ELR (cell line): ENCODE measurements around the gene EEF1A2.
"Not testable (repeated sequence)": the region's sequence is repeated elsewhere in the genome, so short reads cannot be mapped to it uniquely, and the experiment has no call there.

Experiments
- DNase-seq: peaks from one replicate; pipeline ENCODE4 v3.0.0-alpha.2; 2015; ENCODE audit warnings: low read depth

The EEF1A2 gene

GRCh38 chr20:63484651-63485403 lies 14.1 kb downstream of the EEF1A2 start:
- no peak for DNase-seq

DNA sequence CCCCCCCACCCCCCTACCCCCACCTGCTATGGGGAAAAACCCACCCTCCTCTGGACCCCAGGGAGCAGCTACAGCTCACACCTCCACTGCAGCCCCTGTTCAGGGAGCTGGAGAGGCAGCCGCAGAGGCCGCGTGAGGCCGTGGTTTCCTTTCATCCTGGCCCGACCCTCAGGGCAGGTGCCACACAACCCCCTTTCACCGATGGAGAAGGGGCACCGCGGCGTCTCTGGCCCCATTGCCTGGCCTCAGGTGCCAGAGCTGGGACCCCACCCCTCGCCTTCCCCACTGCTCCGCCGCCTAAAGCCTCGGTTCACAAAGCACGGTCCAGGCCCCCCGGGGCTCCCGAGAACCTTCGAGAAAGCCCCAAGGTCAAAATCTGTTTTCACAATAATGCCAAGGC lies 14.6 kb downstream of the EEF1A2 start:
- DNase-seq, result no peak

DNA sequence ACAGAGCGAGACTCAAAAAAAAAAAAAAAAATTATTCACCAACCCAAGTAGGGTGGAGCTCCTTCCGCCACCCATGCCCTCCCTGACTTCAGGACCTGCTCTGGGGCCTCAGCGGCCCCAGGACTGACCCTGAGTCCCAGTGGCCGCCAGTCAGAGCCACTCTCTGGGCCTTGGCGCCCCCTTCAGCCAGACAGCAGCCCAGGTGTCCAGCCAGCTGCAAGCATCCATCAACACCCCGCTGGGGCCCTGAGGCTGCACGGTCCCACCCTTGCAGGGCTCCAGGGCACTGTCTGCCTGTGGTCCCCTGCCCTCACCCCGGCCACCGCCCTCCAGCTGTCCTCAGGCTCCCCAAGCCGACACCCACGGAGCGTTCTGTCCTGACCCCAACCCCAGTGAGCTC lies 15.0 kb downstream of the EEF1A2 start:
- DNase-seq, result peak; percentile 34

DNA sequence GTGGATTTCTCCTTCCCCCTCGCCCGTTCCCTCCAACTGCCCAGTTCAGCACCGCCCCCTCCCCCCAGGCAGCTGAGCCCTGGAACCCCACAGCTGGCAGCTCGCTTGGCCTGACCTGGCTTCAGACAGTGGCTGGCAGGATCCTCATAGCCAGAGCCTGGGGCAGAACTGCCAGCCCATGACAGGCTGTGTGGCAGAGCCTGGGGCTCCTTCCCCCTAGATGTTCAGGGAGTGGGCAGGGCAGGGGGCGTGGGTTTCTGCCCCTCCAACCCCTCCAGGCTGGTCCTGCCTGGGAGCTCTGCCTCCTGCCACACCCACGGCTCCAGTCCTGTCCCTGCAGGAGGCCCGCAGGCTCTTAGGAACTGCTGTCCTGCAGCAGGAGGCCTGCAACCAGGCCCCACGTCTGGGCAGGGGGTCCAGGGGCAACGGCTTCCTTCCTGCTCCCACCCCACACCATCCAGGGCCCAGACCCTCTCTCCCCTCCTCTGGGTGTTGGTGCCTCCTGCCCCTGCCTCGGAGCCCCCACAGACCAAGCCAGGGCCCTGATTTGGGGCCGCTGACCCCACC lies 16.8 kb downstream of the EEF1A2 start:
- no peak for DNase-seq

- no peak for DNase-seq
Observed at GRCh38 chr20:63481503-63481902, 17.4 kb downstream of the EEF1A2 start.

DNA sequence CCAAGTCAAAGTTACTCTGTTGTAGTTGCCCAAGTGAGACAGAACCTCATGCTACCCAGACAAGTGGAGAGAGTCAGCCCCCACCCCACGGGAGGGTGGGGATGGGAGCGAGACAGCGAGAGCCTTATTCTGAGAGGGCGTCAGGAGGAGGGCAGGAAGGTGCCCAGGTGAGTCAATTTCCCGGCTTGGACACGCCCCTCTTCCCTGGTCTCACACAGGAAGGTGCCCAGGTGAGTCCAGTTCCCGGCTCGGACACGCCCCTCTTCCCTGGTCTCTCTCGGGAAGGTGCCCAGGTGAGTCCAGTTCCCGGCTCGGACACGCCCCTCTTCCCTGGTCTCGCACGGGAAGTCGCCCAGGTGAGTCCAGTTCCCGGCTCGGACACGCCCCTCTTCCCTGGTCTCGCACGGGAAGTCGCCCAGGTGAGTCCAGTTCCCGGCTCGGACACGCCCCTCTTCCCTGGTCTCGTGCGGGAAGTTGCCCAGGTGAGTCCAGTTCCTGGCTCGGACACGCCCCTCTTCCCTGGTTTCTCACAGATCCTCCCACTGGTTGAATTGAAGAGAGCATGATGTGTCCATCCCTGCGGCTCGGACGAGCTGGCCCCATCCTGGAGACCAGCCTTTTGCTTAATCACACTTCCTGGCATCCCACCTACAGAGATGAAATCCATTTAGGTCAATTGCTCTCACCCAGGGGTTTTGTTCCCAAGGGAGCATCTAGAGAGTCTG lies 19.0 kb downstream of the EEF1A2 start:
- not testable (repeated sequence) for DNase-seq

DNA sequence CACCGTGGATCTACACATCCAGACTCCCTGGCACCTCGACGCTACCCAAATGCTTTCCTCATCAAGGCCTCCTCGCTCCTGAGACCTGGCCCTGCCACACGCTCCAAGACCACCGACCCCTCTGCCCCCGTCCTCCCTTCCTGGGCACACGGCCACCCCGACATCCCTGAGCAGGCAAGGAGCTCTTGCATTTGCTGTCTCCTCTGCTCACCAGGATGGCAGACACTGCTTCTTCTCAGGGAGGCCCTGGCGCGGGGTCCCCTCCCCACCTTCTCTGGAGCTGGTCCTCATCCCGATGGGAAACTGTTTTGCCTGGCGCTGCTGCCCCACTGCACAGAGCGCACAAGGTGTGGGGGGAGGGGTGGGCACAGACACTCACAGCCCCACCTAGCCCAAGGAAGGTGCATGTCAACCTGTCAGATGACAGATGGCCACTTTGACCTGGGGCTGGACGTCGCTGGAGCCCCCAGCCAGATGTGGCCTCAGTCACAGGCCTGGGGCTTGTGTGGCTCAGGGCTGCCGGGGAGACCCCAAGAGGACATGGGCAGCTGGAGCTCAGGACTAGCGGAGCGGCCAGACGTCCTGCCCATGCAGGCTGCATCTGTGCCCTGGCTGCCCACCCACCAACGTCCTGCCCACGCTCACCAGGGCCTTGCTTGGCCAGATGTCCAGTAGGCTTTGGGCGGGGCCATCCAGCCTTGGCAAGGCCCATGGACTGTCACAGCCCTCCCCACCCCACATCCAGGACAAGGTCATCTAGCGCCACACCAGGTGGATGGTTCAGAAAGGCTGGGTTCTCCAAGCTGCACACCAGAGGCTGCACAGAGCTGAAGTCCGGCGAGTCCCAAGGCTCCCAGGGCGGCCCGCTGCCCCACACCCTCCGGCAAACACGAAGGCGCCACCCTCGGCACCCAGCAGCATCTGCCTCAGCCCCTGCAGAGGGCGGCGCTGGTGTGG lies 20.3 kb downstream of the EEF1A2 start:
- DNase-seq, result no peak

GRCh38 chr20:63477944-63478343 lies 20.9 kb downstream of the EEF1A2 start:
- no peak for DNase-seq

- DNase-seq, result no peak
Observed at GRCh38 chr20:63477061-63477616, 21.7 kb downstream of the EEF1A2 start.

DNA sequence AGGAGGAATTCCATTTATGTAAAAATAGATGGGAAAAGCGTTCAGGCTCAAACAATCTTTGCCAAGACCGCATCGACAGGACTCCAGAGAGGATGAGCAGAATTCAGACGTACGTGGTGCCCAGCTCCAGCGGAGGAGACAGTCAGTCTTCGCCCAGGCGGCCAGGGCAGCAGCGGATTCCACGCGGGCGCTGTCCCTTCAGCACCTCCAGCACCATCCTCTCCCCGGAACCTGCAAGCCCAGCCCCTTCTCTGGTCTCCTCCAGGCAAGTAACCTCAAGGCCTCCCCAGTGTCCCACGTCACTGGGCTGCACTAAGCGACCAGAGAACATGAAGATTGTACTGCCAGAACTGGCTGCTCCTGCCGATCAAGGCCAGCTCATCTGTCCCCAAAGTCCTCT lies 23.7 kb downstream of the EEF1A2 start:
- DNase-seq, result peak; percentile 27

GRCh38 chr20:63473555-63474449 lies 25.1 kb downstream of the EEF1A2 start:
- no peak for DNase-seq

DNA sequence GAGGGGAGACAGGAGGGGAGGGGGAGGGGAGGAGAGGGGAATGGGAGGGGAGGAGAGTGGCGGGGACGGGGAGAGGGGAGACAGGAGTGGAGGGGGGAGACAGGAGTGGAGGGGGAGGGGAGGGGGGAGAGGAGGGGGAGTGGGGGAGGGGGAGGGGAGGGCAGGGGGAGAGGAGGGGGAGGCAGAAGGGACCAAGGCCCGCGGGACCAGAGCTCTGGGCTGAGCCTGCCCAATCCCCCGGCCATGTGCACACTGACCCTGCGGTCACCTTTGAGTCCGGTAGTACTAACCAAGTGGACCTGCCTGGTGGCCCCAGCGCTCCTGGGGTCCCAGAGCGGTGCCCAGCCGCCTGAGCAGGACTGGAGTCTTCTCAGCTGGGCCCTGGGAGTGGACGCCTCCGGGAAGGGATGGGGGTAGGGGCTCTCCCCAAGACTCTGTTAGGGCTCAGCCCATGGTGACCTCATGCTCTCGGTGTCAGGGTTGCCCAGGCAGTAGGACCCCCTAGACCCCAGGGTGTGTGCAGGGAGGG lies 26.0 kb downstream of the EEF1A2 start:
- DNase-seq, result no peak

- no peak for DNase-seq
Observed at GRCh38 chr20:63471981-63472831, 26.7 kb downstream of the EEF1A2 start, which contains the start of gene KCNQ2. TSS of gene KCNQ2 (minus strand) at chr20:63472655. CDS start at chr20:63472463, 192 bp downstream.

DNA sequence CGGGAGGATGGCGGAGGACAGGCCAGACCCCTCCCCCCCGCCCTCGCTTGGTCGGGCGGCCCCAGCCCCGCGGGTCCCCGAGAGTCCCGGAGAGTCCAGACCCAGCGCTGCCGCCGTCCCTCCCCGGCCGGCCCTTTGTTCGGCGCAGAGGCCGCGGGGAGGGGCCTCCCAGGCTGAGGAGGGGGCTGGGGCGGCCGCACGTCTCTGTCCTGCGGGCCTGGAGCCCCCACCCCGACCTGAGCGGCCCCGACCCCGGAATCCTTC lies 27.2 kb downstream of the EEF1A2 start:
- DNase-seq, result no peak

DNA sequence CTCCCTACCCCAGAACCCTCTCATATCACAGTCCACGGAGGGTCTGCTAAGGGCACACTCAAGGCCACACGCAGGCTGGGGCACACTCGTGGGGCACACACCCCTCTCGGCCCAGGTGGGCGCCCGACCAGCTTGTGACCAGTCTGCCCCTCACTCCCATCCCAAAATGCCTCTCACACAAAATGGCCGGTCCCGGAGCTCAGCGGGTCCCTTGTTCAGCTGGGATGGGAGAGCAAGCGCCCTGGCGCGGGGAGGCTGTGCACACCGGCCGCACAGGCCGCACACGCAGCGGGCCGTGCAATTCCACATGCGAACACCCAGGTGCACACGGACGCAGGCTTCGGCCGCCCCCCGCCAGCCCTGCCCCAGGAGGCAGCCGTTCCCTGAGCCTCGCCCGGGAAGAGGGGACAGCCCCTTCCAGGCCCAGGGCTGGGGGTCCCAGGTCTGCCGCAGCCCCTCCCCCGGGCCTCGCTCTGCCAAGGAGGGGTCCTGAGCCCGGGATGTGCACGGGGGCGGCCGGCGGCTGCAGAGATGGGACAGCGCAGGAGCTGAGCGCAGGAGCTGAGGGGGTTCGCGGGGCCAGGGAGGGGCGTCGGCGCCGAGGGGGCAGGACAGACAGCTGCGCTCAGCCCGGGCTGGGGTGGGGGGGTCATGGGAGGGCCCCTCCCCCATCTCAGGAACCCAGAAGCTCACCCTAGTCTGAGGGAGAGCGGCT lies 27.7 kb downstream of the EEF1A2 start:
- no peak for DNase-seq

GRCh38 chr20:63470410-63470809 lies 28.5 kb downstream of the EEF1A2 start:
- DNase-seq, result no peak

DNA sequence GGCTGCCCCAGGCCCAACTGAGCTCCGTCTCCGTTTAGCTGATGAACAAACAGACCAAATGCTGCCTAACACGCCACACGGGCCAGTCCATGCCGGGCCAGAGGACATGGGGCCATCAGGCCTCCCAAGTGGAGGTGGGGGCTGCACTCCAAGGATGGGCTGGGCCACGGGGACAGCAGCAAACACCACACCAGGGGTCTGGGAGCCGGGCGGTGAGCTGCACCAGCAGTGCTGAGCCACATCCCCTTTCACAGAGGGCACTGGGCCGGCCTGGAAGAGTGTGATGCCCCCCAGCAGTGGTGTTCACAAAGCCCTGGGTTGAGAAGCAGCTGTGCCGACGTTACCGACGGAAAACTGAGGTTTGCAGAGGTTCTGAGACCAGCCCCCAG lies 29.2 kb downstream of the EEF1A2 start:
- DNase-seq, result no peak

DNA sequence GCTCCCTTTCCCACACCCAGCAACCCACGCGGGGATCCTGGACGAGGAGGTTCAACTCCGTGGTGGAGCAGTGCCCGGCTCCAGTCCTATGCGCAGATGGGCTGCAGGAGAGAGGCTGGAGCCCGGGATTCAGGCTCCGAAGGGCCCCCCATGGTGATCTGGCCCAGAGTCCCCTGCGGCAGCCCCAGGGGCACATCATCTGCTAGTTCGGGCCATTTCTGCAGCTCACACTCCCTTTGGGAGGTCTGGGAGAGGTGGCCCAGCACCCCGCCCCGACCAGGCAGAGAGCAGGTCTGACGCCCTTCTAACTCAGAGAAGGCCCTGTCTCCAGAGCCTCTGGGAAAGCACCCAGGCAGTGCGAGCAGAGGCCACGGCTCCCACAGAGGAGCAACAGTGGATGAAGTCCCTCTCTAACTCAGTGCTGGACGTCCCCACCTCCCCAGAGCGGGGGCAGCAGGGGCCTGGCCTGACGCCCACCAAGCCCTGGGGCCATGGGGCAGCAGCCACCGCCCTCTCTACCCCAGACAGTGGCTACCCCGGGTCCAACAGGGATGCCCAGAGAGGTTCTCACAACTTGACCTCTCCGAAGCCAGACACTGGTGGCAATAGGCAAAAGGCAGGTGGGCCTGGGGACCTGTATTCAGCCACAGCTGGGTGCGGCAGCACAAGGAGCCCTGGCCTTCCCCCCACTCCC lies 29.7 kb downstream of the EEF1A2 start:
- no peak for DNase-seq
